Measurements from ENCODE around the gene CNPY1.
A peak's percentile ranks its signal among the peaks of the same experiment; 100 is the strongest.
"Not testable (repeated sequence)": the region's sequence is repeated elsewhere in the genome, so short reads cannot be mapped to it uniquely, and the experiment has no call there.

Gene CNPY1

DNA sequence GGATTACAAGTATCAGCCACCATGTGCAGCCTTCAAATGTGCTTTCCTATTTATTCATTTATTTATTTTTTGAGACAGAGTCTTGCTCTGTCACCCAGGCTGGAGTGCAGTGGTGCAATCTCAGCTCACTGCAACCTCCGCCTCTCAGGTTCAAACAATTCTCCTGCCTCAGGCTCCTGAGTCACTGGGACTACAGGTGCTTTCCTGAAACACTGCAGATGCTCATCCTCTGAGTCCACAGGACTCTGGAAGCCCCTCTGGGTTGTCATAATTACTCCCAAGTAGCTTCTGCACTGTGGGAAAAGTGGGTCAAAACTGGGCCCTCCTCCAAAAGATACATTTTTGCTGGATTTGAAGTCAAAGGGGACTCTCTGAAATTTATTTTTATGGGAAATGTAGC, at the start of gene CNPY1:
CNPY1 (minus strand) TSS at position 111 of the 400 bp plus-strand sequence. CDS start 630 bp downstream, outside the sequence.
- DNase-seq = not testable (repeated sequence)

- DNase-seq = no peak
Measured at GRCh38 chr7:155594961-155595366, 48.6 kb upstream of the CNPY1 start.

DNA sequence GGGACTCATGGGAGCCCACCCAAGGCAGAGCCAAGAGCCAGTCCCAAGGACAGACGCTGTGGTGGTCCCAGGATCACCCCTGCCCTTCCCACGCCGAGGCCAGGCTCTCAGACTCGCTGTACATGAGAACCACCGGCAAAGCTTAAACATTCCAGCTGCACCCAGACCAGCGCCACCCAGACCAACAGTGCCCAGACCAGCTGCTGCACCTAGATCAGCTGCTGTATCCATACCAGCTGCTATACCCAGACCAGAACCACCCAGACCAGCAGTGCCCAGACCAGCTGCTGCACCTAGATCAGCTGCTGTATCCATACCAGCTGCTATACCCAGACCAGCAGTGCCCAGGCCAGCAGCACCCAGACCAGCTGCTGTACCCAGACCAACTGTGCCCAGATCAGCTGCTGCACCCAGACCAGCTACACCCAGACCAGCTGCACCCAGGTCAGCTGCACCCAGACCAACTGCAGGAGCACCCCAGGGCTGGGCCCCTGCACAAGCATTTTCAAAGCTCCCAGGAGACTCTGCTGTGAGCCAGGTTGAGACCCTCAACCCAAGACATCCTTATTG, 47.9 kb upstream of the CNPY1 start:
- DNase-seq = no peak

DNA sequence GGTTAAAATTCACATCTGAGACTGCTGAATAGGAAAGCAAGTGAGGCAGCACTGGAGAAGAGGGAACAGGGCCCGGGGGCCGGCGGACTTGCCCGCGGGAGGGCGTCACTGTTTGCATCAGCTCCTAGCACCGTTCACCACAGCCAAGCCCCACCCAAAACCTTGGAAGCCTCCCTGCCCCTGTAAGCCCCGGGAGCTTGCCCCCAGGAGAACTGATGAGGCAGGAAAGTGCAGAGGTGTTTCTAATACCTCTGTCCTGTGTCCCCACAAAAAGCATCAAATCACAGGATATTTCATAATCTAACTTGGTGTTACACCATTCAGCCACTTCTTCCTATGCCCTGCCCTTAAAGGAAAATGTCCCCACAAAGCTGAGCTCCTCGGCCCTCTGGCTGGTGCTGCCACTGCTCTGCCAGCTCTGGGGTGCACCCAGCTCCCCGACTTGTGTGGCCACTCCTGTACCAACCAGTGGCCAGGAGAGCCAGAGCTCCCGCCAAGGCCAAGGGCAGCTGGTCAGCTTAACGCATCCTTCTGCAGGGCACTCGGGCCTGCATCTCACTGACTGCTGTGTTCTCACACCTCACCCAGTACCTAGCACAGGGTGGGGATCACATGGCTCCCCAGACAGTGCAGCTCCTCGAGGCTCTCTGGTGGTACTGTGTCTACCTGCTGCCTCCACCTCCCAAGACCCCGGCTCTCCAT, 47.3 kb upstream of the CNPY1 start:
- no peak for DNase-seq

DNA sequence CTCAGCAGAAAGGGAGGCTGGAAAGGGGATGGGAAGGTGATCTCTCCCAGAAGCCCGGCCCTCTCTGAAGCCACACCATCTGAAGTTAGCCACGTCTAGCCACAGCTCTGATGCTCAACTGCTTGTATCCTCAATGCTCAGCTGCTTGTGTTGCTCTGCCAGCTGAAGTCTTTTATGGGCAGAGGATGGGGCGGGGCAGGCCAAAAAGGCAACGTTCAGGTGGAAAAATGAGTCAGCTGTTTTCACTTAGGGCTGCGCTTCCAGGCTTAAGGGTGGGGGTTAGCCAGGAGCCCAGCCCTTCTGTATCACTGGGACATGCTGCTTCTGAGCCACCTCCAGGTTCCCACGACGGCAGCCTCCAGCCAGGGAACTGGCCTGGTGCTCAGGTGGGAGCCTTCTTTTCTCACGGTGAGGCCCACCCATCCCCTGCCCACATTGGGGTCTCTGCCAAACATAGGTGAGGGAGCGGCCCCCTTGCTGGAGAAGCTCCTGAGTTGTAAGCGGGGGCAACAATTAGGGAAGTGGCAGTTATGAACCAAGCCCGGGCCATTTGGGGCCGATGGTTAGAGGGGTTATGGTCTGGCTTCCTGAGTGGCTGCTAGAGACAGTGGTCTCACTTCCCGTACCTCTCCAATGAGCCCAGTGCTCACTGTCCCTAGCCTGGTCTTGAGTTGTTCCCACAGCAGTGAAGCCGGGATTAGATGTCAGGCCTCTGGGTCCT, 44.9 kb upstream of the CNPY1 start:
- peak; percentile 29 for DNase-seq

DNA sequence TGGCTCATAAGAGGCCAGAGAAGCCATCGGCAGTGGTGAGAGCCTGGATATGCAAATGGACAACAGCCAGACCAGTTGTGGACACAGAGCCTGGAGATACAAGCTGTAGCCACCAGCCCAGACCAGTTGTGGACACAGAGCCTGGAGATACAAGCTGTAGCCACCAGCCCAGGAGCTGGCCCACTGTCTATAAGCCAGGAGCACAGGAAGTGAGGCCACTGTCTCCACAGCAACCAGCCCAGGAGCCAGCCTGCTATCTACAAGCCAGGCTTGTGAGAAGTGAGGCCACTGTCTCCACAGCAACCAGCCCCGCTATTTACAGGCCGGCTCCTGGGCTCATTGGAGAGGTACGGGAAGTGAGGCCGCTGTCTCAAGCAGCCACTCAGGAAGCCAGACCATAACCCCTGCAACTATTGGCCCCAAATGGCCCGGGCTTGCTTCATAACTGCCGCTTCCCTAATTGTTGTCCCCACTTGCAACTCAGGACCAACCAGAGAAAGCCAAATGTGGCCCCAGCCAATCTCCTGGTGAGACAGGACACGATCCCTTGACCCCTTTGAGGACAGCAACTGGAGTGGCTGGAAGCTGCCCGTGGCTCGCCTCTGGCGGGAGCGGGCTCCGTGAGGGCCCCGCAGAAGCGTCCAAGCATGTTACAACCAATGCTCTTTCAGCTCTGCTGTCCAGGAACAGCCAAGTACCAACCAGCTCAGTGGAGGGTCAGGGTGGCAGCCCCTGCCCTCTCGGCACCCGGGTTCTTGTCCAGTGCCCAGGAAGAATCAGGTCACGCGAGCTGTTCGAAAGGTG, 44.1 kb upstream of the CNPY1 start:
- DNase-seq = peak; percentile 15

GRCh38 chr7:155589001-155589980, 42.9 kb upstream of the CNPY1 start:
- DNase-seq = no peak

GRCh38 chr7:155588468-155588998, 42.2 kb upstream of the CNPY1 start:
- no peak for DNase-seq

DNA sequence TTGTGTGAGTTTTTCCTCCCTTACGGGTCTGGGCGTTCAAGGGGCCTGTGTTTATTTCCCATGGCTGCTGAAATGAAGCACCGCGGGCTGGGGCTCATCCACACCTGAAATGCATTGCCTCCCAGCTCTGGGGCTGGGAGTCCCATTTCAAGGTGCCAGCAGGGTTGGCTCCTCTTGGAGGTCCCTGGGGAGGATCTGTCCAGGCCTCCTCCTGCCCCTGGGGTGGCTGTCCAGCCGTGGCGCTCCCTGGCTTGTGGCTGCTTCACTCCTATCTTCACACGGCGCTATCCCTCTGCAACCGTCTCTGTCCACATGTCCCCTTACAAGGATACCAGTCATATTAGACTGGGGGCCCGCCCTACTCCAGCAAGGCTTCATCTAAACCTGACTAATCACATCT, 41.1 kb upstream of the CNPY1 start:
- no peak for DNase-seq

GRCh38 chr7:155586843-155587440, 40.6 kb upstream of the CNPY1 start:
- no peak for DNase-seq

- no peak for DNase-seq
Measured at GRCh38 chr7:155585951-155586350, 39.6 kb upstream of the CNPY1 start.

GRCh38 chr7:155585532-155585895, 39.2 kb upstream of the CNPY1 start:
- DNase-seq = no peak

DNA sequence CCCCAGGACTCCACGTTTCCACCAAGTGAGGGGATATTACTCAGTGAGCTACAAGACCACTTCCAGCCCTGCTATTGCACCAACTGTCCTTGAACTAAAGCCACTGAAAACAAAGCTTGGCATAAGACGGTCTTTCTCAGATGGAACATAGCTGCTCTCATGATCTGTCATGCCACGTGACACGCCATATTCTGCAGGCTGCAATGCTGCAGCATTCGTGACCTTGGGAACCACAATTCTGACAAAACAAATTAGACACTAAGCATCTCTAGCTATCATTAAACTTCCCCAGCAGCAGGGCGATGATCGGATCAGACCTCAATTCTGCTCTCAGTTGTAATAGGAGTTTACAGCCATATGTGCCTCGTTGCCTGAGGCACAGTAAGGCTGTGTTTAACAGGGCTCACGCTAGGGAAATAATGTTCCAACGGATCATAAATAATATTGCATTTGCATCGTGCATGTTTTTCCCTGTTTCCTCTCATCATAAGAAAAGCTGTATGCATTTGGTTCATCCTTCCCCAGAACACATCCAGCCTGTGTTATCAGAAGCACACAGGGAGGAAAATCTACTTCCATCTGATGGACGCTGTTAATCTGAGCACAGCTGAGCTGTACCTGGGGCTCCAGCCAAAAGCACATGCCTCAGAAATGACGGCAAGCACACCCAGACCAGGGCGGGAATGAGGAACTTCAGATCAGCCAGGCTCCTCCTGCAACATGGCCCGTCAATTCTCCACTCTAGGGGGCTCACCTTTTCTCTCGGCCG, 38.6 kb upstream of the CNPY1 start:
- no peak for DNase-seq

DNA sequence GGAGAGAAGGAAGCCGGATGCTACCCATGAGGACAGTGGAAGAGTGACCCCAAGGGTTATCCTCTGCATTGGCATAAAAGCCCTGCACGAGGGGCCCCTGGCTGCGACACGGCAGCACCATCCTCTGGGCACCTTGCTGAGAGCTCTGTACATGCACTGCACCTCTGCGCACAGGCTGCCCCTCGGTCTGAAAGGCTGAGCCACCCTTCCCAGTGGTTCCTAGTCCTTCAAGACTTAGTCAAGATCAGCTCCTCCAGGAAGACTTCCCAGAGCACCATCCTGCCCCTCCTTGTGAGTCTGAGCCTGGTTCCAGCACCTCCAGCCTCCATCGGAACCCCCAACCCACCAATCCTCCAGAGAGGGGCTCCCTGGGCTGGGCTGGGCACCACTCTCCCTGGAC, 37.9 kb upstream of the CNPY1 start:
- DNase-seq = no peak

GRCh38 chr7:155583636-155584035, 37.3 kb upstream of the CNPY1 start:
- no peak for DNase-seq

DNA sequence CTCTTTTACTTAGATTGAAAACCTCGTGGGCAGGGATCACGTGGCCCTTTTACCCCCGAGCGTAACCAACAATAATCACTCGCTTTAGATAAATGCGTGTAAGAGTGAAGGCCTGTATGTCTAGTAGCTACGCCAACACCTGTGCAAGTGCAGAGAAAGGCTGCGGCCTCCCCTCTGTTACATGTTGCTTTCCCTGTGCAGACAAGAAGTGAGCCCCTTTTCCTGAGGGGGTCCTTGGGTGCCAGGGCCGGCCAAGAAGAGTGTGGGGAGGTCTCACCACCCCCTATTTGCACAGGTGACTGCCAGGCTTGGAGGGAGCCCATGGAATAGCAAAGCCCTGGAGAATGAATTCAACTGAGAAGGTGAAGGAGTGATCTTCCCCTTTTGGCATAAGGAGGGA, 35.6 kb upstream of the CNPY1 start:
- no peak for DNase-seq

GRCh38 chr7:155581107-155581830, 34.9 kb upstream of the CNPY1 start:
- DNase-seq = no peak

DNA sequence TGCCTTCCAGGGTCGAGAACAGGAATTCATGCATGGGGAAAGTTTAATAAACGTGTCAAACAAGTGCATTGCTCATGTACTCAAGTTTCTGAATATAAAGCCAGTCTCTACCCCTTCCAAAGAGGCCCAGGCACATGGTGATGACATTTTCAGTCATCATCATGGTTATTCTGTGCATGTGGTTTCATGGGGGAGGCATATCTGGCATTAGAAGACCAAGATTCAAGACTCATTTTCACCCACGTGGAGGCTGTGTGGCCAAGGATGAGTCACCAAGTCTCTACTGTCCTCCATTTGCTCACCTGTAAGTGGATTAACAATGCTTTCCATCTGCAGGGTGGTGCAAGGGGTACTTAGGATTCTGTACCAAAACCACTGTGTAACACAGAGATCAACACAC, 34.0 kb upstream of the CNPY1 start:
- peak; percentile 44 for DNase-seq

DNA sequence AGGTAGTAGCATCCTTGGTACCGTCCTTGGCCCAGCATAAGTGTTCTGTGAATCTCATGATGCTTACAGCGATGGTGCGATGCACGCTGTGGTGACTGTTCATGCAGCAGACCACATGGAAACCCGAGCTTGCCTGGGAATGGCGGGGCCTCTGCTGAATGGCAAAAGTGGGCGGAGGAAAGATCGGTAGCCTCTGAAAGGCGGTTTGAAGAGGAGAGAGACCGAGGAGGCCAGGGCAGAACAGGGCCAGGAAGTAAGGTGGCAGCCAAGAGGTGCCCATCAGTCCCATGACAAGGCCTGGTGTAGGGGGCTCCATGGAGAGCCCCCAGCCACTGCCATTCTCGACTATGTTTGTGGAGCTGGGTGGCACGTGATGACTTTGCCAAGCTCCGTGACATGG, 33.2 kb upstream of the CNPY1 start:
- no peak for DNase-seq

GRCh38 chr7:155578016-155578415, 31.7 kb upstream of the CNPY1 start:
- no peak for DNase-seq

Data from activated CD4-positive, alpha-beta T cell treated with anti-CD3 and anti-CD28 coated beads, Interleukin-2, amount 50 U/mL, for 16 hours (primary cell).